ENCODE measurements around the gene RAD23B.

DNA sequence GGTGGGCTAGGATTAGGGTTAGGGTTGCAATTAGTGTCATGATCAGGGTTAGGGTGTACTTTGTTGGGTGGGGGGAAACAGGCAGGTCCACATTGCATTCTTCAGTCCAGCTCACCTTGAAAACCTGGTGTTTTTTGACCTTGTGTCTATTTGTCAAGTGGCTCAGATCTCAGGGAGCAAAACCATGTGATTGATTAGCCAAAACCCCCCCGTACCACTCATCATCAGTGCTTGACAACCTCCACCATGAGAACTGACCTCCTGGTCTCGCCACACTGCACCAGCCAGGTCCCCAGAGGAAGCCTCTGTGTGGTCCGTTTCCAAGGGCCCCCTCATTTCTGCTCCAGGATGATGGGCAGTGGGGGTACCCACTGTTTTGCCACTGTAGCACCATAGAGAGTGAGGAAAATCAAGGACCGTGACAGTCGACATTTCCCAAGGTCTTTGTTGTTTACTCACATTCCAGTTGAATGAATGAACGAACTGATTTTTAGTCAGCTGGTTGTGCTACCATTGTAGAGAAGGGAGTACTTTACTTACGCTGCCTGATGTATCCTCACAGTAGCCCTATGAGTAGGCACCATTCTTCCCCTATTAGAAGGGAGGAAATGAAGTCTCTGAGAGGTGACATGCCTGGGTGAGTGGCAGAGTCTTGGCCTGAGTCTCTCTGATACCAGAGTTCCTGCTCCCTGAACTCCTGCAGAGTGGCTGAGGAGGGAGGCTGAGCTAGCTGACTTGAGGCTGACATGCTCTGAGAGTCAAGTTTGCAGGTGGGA, 84.8 kb downstream of the RAD23B start:
- no peak for TF ChIP-seq ZNF598 (CRISPR knock-in tag; IDR thresholded peaks at IDR 0.05; ENCODE audit: borderline replicate concordance)
- no peak for TF ChIP-seq NBN (conservative IDR thresholded peaks at IDR 0.05)
- no peak for TF ChIP-seq ATF2 (CRISPR knock-in tag; IDR thresholded peaks at IDR 0.05)
- TF ChIP-seq SP140L (CRISPR knock-in tag; IDR thresholded peaks at IDR 0.05; ENCODE audit: borderline replicate concordance) = no peak
- no peak for TF ChIP-seq ZBTB33 (CRISPR knock-in tag; IDR thresholded peaks at IDR 0.05)
- TF ChIP-seq NCOA2 (CRISPR knock-in tag; IDR thresholded peaks at IDR 0.05) = peak; percentile 60; the same call in 1 of the 2 replicates
- no peak for TF ChIP-seq SP1 (IDR thresholded peaks at IDR 0.05)
- TF ChIP-seq SP1 (CRISPR knock-in tag; IDR thresholded peaks at IDR 0.05) = no peak

All from HepG2 (cell line).